Prostate gland (tissue), 2 donors: ENCODE measurements around the gene DERL3. TPM values are rescaled to one million over a fixed set of nuclear protein-coding genes. Genes with fewer than 3 reads are reported as not detected.

Experiments used
- DNase-seq: peaks from one replicate; pipeline ENCODE4 v3.0.0-alpha.2; 2019; ENCODE audit warnings: low spot score
- H3K27ac ChIP-seq, 2 donors: fragments of 200-600 bp; sonication (generic); 2 replicates each; pipeline ENCODE4 v1.5.1; 2017 to 2019
- H3K27me3 ChIP-seq: fragments of 200-600 bp; sonication (generic); replicated peaks from 2 replicates; pipeline ENCODE4 v1.5.1; 2019; ENCODE audit not compliant: insufficient read depth
- H3K36me3 ChIP-seq, 2 donors: fragments of 200-600 bp; sonication (generic); 1 replicate in 1 of 2; 2 replicates in 1 of 2; pipeline versions ENCODE4 v1.5.1 to v1.8.1; 2017 to 2019
- H3K4me1 ChIP-seq: fragments of 200-600 bp; sonication (generic); replicated peaks from 2 replicates; pipeline ENCODE4 v1.5.1; 2019
- H3K4me3 ChIP-seq, 2 donors: fragments of 200-600 bp; sonication (generic); 2 replicates each; pipeline ENCODE4 v1.5.1; 2017 to 2019
- H3K9me3 ChIP-seq: fragments of 200-600 bp; sonication (generic); 2 replicates; pipeline ENCODE4 v1.5.1; 2017
- CTCF ChIP-seq, 4 experiments: fragments of 200-600 bp in 2 of 4; fragments of 450-650 bp in 2 of 4; sonication (generic) in 2 of 4; IDR thresholded peaks; 1 replicate in 3 of 4; 2 replicates in 1 of 4; pipeline ENCODE4 v1.5.1; 2016 to 2019; ENCODE audit warnings: antibody characterized with exemption in 4 of 4, mild to moderate bottlenecking in 2 of 4, moderate library complexity in 2 of 4
- POLR2A ChIP-seq: fragments of 450-650 bp; IDR thresholded peaks from one replicate; pipeline ENCODE4 v1.6.1; 2016; ENCODE audit warnings: antibody characterized with exemption, mild to moderate bottlenecking
- POLR2AphosphoS5 ChIP-seq: sonication (generic); formaldehyde crosslinking; IDR thresholded peaks from one replicate; pipeline ENCODE4 v1.6.1; 2017; ENCODE audit warnings: antibody characterized with exemption
- WGBS: methylation state at CpG from one replicate; pipeline ENCODE4 v1.1.5; 2018; 5-methylcytosine and 5-hydroxymethylcytosine counted together
- intact Hi-C: fragments of 100-400 bp; cut with DNase I; formaldehyde crosslinking; loops from one replicate; pipeline ENCODE4 v1.14.2; 2022
- small RNA-seq, 2 donors: library from RNA; depleted of rRNA; stranded (forward); fragments of <200 nt; gene quantifications; one replicate each; pipeline ENCODE3, GENCODE V24; 2016
- total RNA-seq, 2 donors: library from RNA; depleted of rRNA; stranded (reverse); fragments of >200 nt; gene quantifications; one replicate each; pipeline ENCODE4 v1.1.0, GENCODE V29; 2016

DERL3 gene
- total RNA-seq, 2 donors from 2014 or later, result 6.9 TPM; not detected in 1

GRCh38 chr22:23787910-23788309 is 50.9 kb downstream of the DERL3 start:
- Histone ChIP-seq H3K4me1 (peaks cover 6% of the 10 kb centered on the region), H3K27me3 (no peaks in the 10 kb centered on the region), H3K9me3 (no peaks in the 10 kb centered on the region), H3K4me3 (peak overlapping the region; percentile 95 to 97), H3K36me3 (no peaks in the 10 kb centered on the region), H3K27ac (peak overlapping the region; percentile 100)
- 46% methylated on average over 3 of the region's 3 CpGs for WGBS
- TF ChIP-seq POLR2AphosphoS5 (no peak), POLR2A (no peak), CTCF (IDR thresholded peaks at IDR 0.05) (no peak)
- DNase-seq, result no peak
- intact Hi-C loops, result loop anchor here (5.0 kb wide), 1 partner anchor 59 kb away; no protein-coding TSS in a partner anchor

GRCh38 chr22:23787600-23787896 is 51.3 kb downstream of the DERL3 start:
- Histone ChIP-seq H3K9me3 (no peaks in the 10 kb centered on the region), H3K4me1 (peaks cover 6% of the 10 kb centered on the region), H3K27me3 (no peaks in the 10 kb centered on the region), H3K36me3 (no peaks in the 10 kb centered on the region), H3K4me3 (peak overlapping the region; percentile 95 to 97), H3K27ac (peak overlapping the region; percentile 100)
- no peak for TF ChIP-seq POLR2AphosphoS5
- TF ChIP-seq CTCF (IDR thresholded peaks at IDR 0.05), result no peak
- no peak for TF ChIP-seq POLR2A
- intact Hi-C loops, result loop anchor here (5.0 kb wide), 1 partner anchor 60 kb away; no protein-coding TSS in a partner anchor
- no peak for DNase-seq
- 0% methylated on average over 5 of the region's 5 CpGs for WGBS

GRCh38 chr22:23786752-23787599 is 51.8 kb downstream of the DERL3 start, which contains the start of gene SMARCB1:
Gene SMARCB1, plus strand, starts transcription at chr22:23786966. Its CDS starts 204 bp downstream, at chr22:23787170.
- intact Hi-C loops, result loop anchor here (5.0 kb wide), 1 partner anchor 60 kb away; no protein-coding TSS in a partner anchor

GRCh38 chr22:23786261-23786710 is 52.5 kb downstream of the DERL3 start:
- WGBS, result 20% methylated on average over 9 of the region's 9 CpGs

More at GRCh38 chr22:23786752-23787599, 51.8 kb downstream of the DERL3 start, which contains the start of gene SMARCB1:
- peak; percentile 85 for DNase-seq
- peak within 1 kb of the TSS; percentile 95 to 97 for H3K4me3 ChIP-seq
- H3K4me1 ChIP-seq, result peaks cover 2% of the 10 kb centered on the region
- H3K27me3 ChIP-seq, result no peaks in the 10 kb centered on the region
- peak within 1 kb of the TSS; percentile 100 for H3K27ac ChIP-seq
- WGBS, result under 1% methylated on average over 81 of the region's 97 CpGs
- no peaks in the 10 kb centered on the region for H3K9me3 ChIP-seq
- H3K36me3 ChIP-seq, result no peaks in the 10 kb centered on the region
- peak; percentile 60 for TF ChIP-seq POLR2AphosphoS5
- TF ChIP-seq POLR2A, result peak; percentile 68
- peak in 2 of 4 experiments; percentile 11 to 16 for TF ChIP-seq CTCF (IDR thresholded peaks at IDR 0.05)

More at GRCh38 chr22:23786261-23786710, 52.5 kb downstream of the DERL3 start:
- intact Hi-C loops, result loop anchor here (5.0 kb wide), 1 partner anchor 61 kb away; no protein-coding TSS in a partner anchor
- no peaks in the 10 kb centered on the region for H3K9me3 ChIP-seq
- peak overlapping the region; percentile 95 to 97 for H3K4me3 ChIP-seq
- peak overlapping the region; percentile 100 for H3K27ac ChIP-seq
- TF ChIP-seq POLR2A (no peak), CTCF (IDR thresholded peaks at IDR 0.05) (no peak), POLR2AphosphoS5 (no peak)
- no peaks in the 10 kb centered on the region for H3K27me3 ChIP-seq
- H3K4me1 ChIP-seq, result no peaks in the 10 kb centered on the region
- peak; percentile 25 for DNase-seq
- no peaks in the 10 kb centered on the region for H3K36me3 ChIP-seq

Small RNA genes lying within 50 kb of the gene (small RNA-seq; reads per million reads assigned to genes)
- 0 reads per million in 2 donors for gene RN7SL268P

Other genes starting within 250 kb of the DERL3 start
- 1 to 10 TPM in 1 of 2 donors, not detected in 1; 2.8 TPM for gene DRICH1, start 206.7 kb downstream of the DERL3 start, total RNA-seq
- under 1 TPM in 1 of 2 donors, not detected in 1; 0.91 TPM for gene RGL4, start 148.0 kb downstream of the DERL3 start, total RNA-seq
- 1 to 10 TPM; 5.2 to 8.1 TPM for gene ZNF70, start 87.9 kb downstream of the DERL3 start, total RNA-seq
- gene VPREB3, start 84.6 kb downstream of the DERL3 start, total RNA-seq, result not detected
- gene C22orf15, start 76.0 kb downstream of the DERL3 start, total RNA-seq, result not detected
- 10 to 100 TPM; 17.3 to 59.3 TPM for gene CHCHD10, start 71.0 kb downstream of the DERL3 start, total RNA-seq
- gene MMP11, start 66.2 kb downstream of the DERL3 start, total RNA-seq, result 10 to 100 TPM in 1 of 2 donors, 1 to 10 TPM in 1; 6.3 to 26.6 TPM
- gene SMARCB1, start 52.0 kb downstream of the DERL3 start, total RNA-seq, result 100 to 1,000 TPM in 1 of 2 donors, 10 to 100 TPM in 1; 77.2 to 136 TPM
- gene SLC2A11, start 18.9 kb upstream of the DERL3 start, total RNA-seq, result 10 to 100 TPM; 15.1 to 27.0 TPM
- 100 to 1,000 TPM; 501 to 587 TPM for gene MIF, start 55.4 kb upstream of the DERL3 start, total RNA-seq
- 10 to 100 TPM in 1 of 2 donors, 1 to 10 TPM in 1; 3.9 to 16.2 TPM for gene GSTT2B, start 122.2 kb upstream of the DERL3 start, total RNA-seq
- 1 to 10 TPM in 1 of 2 donors, not detected in 1; 2.2 TPM for gene DDTL, start 127.9 kb upstream of the DERL3 start, total RNA-seq
- gene DDT, start 135.4 kb upstream of the DERL3 start, total RNA-seq, result 100 to 1,000 TPM; 131 to 285 TPM
- not detected for gene GSTT2, start 141.1 kb upstream of the DERL3 start, total RNA-seq
- under 1 TPM in 1 of 2 donors, not detected in 1; 0.80 TPM for gene GSTT4, start 166.4 kb upstream of the DERL3 start, total RNA-seq
- 10 to 100 TPM; 41.1 to 85.8 TPM for gene CABIN1, start 172.3 kb upstream of the DERL3 start, total RNA-seq